GM12878 (cell line): ENCODE results near the gene TSC2. TPM values are rescaled to one million over a fixed set of nuclear protein-coding genes. Genes with fewer than 3 reads are reported as not detected.
A peak's percentile ranks its signal among the peaks of the same experiment; 100 is the strongest.

Source experiments
- ATAC-seq: fragments of 200-7000 bp; cut with Tn5 transposase; 3 replicates; pipeline ENCODE4 v1.9.1; 2020; ENCODE audit warnings: mild to moderate bottlenecking, moderate library complexity
- BruUV-seq: library from RNA; stranded (reverse); fragments of 400-500 nt; replicated peaks from 2 replicates; lab custom pipeline; 2021; lab: Mats Ljungman, UMichigan
- CTCF ChIA-PET: fragments of 300-600 bp; sonication (Branson Sonifier 250); formaldehyde crosslinking; extraction: SDS; loops from one replicate; lab custom pipeline; 2021; ENCODE audit warnings: inconsistent platforms; lab: Yijun Ruan, JAX
- POLR2A ChIA-PET: fragments of 350-600 bp; formaldehyde crosslinking; extraction: SDS; loops from one replicate; lab custom pipeline; 2021; ENCODE audit warnings: inconsistent platforms; lab: Charles Lee
- RAD21 ChIA-PET: fragments of 300-600 bp; sonication (Branson Sonifier 250); formaldehyde crosslinking; loops from one replicate; lab custom pipeline; 2023; ENCODE audit warnings: antibody characterized with exemption; ENCODE audit not compliant: unreplicated experiment; lab: Charles Lee
- SMC1A ChIA-PET: fragments of 300-600 bp; sonication (Branson Sonifier 250); formaldehyde crosslinking; loops from one replicate; lab custom pipeline; 2023; ENCODE audit not compliant: unreplicated experiment, uncharacterized antibody; lab: Charles Lee
- DNase-seq: peaks from one replicate; pipeline ENCODE4 v3.0.0-alpha.2; 2011; ENCODE audit warnings: low read depth, low spot score
- FAIRE-seq: peaks from 3 replicates; lab custom pipeline; 2011; peaks lifted over from hg19 to GRCh38; lab: Jason Lieb, UNC
- H2AFZ ChIP-seq: 2 replicates; pipeline ENCODE4 v1.6.0; 2011; ENCODE audit warnings: low read depth, low read length, control low read depth; ENCODE audit not compliant: control insufficient read depth
- H3K27ac ChIP-seq: 2 replicates; pipeline ENCODE4 v1.5.1; 2011; ENCODE audit warnings: control low read depth; ENCODE audit not compliant: control insufficient read depth, insufficient read depth
- H3K27me3 ChIP-seq, 2 experiments: replicated peaks in 1 of 2; 2 replicates each; pipeline versions ENCODE4 v1.6.0 to v1.6.1; 2011; ENCODE audit warnings: low read length in 1 of 2; ENCODE audit not compliant: control insufficient read depth in 2 of 2, insufficient read depth in 2 of 2
- H3K36me3 ChIP-seq, 2 experiments: 2 replicates each; pipeline ENCODE4 v1.5.1; 2011; ENCODE audit warnings: low read length in 1 of 2; ENCODE audit not compliant: control insufficient read depth in 2 of 2, insufficient read depth in 2 of 2
- H3K4me1 ChIP-seq: 2 replicates; pipeline ENCODE4 v1.6.1; 2011; ENCODE audit warnings: mild to moderate bottlenecking, low read length, moderate library complexity, mixed read lengths; ENCODE audit not compliant: control insufficient read depth, insufficient read depth
- H3K4me2 ChIP-seq: 2 replicates; pipeline ENCODE4 v1.6.0; 2011; ENCODE audit warnings: control low read depth; ENCODE audit not compliant: control insufficient read depth, insufficient read depth
- H3K4me3 ChIP-seq: fragments of 200-600 bp; sonication (generic); 2 replicates; pipeline ENCODE4 v1.5.1; 2016
- H3K79me2 ChIP-seq: 2 replicates; pipeline ENCODE4 v1.6.0; 2011; ENCODE audit warnings: low read length; ENCODE audit not compliant: control insufficient read depth, insufficient read depth
- H3K9ac ChIP-seq: 2 replicates; pipeline ENCODE4 v1.8.0; 2011; ENCODE audit warnings: low read length, control low read depth, mixed read lengths; ENCODE audit not compliant: control insufficient read depth, insufficient read depth
- H3K9me3 ChIP-seq: replicated peaks from 3 replicates; pipeline ENCODE4 v1.5.1; 2011; ENCODE audit warnings: mild to moderate bottlenecking, low read length; ENCODE audit not compliant: control insufficient read depth, insufficient read depth
- H4K20me1 ChIP-seq: 2 replicates; pipeline ENCODE4 v1.6.0; 2011; ENCODE audit not compliant: control insufficient read depth, insufficient read depth
- CBFB ChIP-seq: IDR thresholded peaks from 2 replicates; pipeline ENCODE4 v1.6.1; 2016; ENCODE audit warnings: antibody characterized with exemption, low read depth
- GABPA ChIP-seq: IDR thresholded peaks from 2 replicates; pipeline ENCODE4 v1.6.1; 2014; ENCODE audit warnings: antibody characterized with exemption, low read depth, mild to moderate bottlenecking, inconsistent platforms
- IKZF2 ChIP-seq, 2 experiments: fragments of 450-650 bp; IDR thresholded peaks; 2 replicates each; pipeline ENCODE4 v1.6.1; 2017; ENCODE audit warnings: mild to moderate bottlenecking in 2 of 2, moderate library complexity in 2 of 2
- NR2C2 ChIP-seq: IDR thresholded peaks from 2 replicates; pipeline ENCODE4 v1.6.1; 2011; ENCODE audit warnings: borderline replicate concordance, low read depth; ENCODE audit not compliant: control insufficient read depth, insufficient read length
- SKIL ChIP-seq: fragments of 450-650 bp; IDR thresholded peaks from 2 replicates; pipeline ENCODE4 v1.6.1; 2017; ENCODE audit warnings: mild to moderate bottlenecking, low read depth, inconsistent platforms; ENCODE audit not compliant: poor library complexity, severe bottlenecking
- ZBTB33 ChIP-seq: fragments of 450-650 bp; IDR thresholded peaks from 2 replicates; pipeline ENCODE4 v1.6.1; 2017; ENCODE audit warnings: mild to moderate bottlenecking
- WGBS: methylation state at CpG from one replicate; pipeline ENCODE4 v1.1.6; 2016; ENCODE audit warnings: low lambda C conversion rate; ENCODE audit not compliant: insufficient replicate concordance, insufficient coverage; ENCODE audit errors: missing lambda C conversion rate; 5-methylcytosine and 5-hydroxymethylcytosine counted together
- in situ Hi-C: fragments of 300-500 bp; cut with MboI; formaldehyde crosslinking; loops from 9 replicates; pipeline ENCODE4 v1.14.3; 2018; ENCODE audit warnings: mixed read lengths
- intact Hi-C: fragments of 100-400 bp; cut with micrococcal nuclease; formaldehyde crosslinking; loops from one replicate; pipeline ENCODE4 v1.14.2; 2022; ENCODE audit not compliant: unreplicated experiment
- polyA plus RNA-seq, 11 experiments: library from polyadenylated mRNA; depleted of rRNA in 4 of 11; unstranded in 6 of 11; stranded (reverse) in 5 of 11; fragments of >200 nt; fragmentation: Nextera tagmentation in 4 of 11; fragmentation: Illumina TruSeq in 1 of 11; extraction: Ambion mirVana in 4 of 11; extraction: Trizol in 1 of 11; gene quantifications; 1 replicate in 1 of 11; 2 replicates in 10 of 11; pipeline versions ENCODE4 v1.2.1 to v1.2.3, GENCODE V29; 2011 to 2016; ENCODE audit warnings: inconsistent platforms in 2 of 11, missing spikeins in 2 of 11, low read depth in 1 of 11
- total RNA-seq, 4 experiments: library from RNA; depleted of rRNA in 3 of 4; stranded (reverse); fragments of >200 nt in 3 of 4; fragmentation: Illumina TruSeq in 1 of 4; extraction: Trizol in 1 of 4; gene quantifications; 2 replicates each; pipeline versions ENCODE4 v1.2.1 to v1.2.3, GENCODE V29; 2013 to 2021

Gene TSC2
- total and polyA plus RNA-seq, 10 of the 15 experiments (the other 5 are each of a cell fraction or from before 2014, with no cell fraction given): 1.6 to 77.0 (median 21.6) TPM

- no peak overlapping the region for H3K27ac ChIP-seq
- ChIA-PET SMC1A (interaction anchor here (0.9 to 1.6 kb wide), 4 partner anchors 99 to 228 kb away, joined by 3 to 10 read pairs (median 4); partner anchors contain the start of gene ECI1), POLR2A (interaction anchor here (0.6 kb wide), 1 partner anchor 28 kb away, joined by 7 read pairs; no protein-coding TSS in a partner anchor), CTCF (interaction anchor here (0.6 to 4.4 kb wide), 16 partner anchors 9 to 696 kb away, joined by 3 to 79 read pairs (median 6); partner anchors contain the start of genes ECI1, NTHL1, PKD1 and RAB26), RAD21 (interaction anchor here (1.2 to 2.2 kb wide), 5 partner anchors 22 to 132 kb away, joined by 3 to 21 read pairs (median 5); partner anchors contain the start of genes NTHL1, TRAF7 and TSC2)
- DNase-seq (no peak), ATAC-seq (peak; percentile 48), FAIRE-seq (no peak)
- peak overlapping the region; percentile 90 for H2AFZ ChIP-seq
- WGBS: under 1% methylated on average over 13 of the region's 14 CpGs
- TF ChIP-seq ZBTB33 (peak; percentile 92; the same call in 1 of the 2 replicates), SKIL (no peak), GABPA (no peak), CBFB (no peak), NR2C2 (no peak), IKZF2 (IDR thresholded peaks at IDR 0.05) (no peak)
- in situ Hi-C loops (loop anchor here (5.0 kb wide), 1 partner anchor 120 kb away; no protein-coding TSS in a partner anchor), intact Hi-C loops (loop anchor here (1.0 kb wide), 1 partner anchor 118 kb away; no protein-coding TSS in a partner anchor)
- peaks cover 2% of the 10 kb centered on the region; the same call in 1 of the 2 replicates for H4K20me1 ChIP-seq
- no TSS peak for BruUV-seq
- H3K9ac ChIP-seq: 0 out of 2 replicates have a peak overlapping the region, but pooled peaks have one; percentile 43
- peaks cover 11% of the 10 kb centered on the region in 2 experiments; a peak in 3 of 4 replicates for H3K27me3 ChIP-seq
- H3K4me2 ChIP-seq: peak overlapping the region; percentile 93
- H3K4me1 ChIP-seq: peaks cover 7% of the 10 kb centered on the region
- no peaks in the 10 kb centered on the region for H3K36me3 ChIP-seq
- no peaks in the 10 kb centered on the region for H3K9me3 ChIP-seq
- no peaks in the 10 kb centered on the region for H3K79me2 ChIP-seq
- H3K4me3 ChIP-seq: peak overlapping the region; percentile 19; the same call in 1 of the 2 replicates
Measured at GRCh38 chr16:2022723-2023091, 25.1 kb upstream of the TSC2 start.
